ENCODE measurements around the gene MICOS13.

Gene MICOS13

DNA sequence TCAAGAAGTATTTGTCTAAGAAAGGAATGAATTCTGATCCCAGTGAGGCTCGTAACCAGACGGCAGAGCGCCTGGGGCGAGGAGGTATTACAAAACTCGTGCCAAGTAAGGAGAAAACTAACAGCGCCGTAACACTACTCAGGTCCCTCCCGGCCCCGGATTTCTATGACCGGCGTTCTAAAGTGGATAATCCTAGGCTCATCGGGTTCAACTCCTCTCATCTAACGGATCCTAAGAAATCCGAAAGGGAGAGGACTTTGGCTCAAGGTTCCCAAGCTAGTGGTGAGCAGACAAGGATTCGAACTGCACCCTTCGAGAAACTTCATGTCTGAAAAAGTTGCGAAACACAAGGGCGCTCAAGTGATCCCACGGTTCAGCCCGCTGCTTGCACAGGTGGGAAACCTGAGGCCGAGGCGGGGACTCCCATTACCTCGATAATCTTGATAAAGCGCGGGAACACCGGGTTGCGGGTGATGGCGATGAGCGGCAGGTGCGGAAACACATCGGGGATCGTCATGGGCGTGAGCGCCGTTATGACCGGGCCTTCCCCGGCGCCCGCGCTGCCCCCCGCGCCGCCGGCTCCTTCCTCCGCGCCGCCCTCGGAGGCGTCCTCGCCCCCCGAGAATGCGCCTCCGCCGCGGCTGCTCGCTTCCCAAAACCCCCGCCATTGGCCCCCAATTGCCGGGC lies 39.1 kb upstream of the MICOS13 start:
- H3K27me3 ChIP-seq (ENCODE audit: control insufficient read depth, low read length), result no peaks in the 10 kb centered on the region
- H3K4me3 ChIP-seq (ENCODE audit: low read length), result peak overlapping the region; percentile 73

DNA sequence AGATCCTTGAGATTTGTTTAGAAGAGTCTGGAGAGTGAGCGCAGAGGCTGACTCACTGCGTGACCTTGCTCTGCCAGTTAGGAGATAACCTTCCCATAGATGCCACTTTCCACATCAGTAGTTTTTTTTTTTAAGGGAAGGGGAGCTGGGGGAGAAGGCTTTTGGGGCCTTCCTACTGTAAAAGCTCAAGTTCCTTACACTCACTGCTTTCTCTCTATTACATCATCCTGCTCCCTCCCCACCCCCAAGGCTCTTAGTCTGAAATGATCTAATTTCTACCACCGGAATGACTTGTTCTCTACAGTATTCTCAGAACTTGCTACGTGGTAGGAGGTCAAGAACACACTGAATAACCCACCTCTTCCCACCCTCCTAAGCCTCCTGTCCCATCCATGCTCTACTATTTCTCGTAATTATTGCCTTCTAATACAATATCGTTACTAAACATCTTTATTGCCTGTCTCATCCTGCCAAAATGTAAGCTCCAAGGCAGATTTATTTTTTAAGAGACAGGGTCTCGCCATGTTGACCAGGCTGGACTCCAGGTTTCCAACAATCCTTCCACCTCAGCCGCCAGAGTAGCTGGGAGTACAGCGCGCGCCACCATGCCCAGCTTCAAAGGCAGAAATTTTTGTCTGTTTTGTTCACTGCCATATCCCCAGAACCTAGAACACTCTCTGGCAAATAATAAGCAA lies 38.4 kb upstream of the MICOS13 start:
- Histone ChIP-seq H3K27ac (ENCODE audit: low read depth, low read length) (peak overlapping the region; percentile 84), H3K4me1 (ENCODE audit: control insufficient read depth, low read length) (peaks cover 24% of the 10 kb centered on the region), H3K4me2 (ENCODE audit: low read length) (peak overlapping the region; percentile 69), H3K79me2 (ENCODE audit: control insufficient read depth, low read length) (peaks cover 60% of the 10 kb centered on the region), H3F3A (ENCODE audit: control insufficient read depth, insufficient read depth) (no peaks in the 10 kb centered on the region), H3K4me3 (ENCODE audit: low read length) (peak overlapping the region; percentile 73), H3K9me2 (replicated peaks; ENCODE audit: control insufficient read depth, low read length) (no peaks in the 10 kb centered on the region), H3K27me3 (ENCODE audit: control insufficient read depth, low read length) (no peaks in the 10 kb centered on the region), H4K20me1 (ENCODE audit: control insufficient read depth, insufficient read depth, low read depth, low read length) (peaks cover 9% of the 10 kb centered on the region; the same call in 1 of the 2 replicates), H3K36me3 (ENCODE audit: control insufficient read depth, low read length) (peaks cover 50% of the 10 kb centered on the region), H3K9me3 (ENCODE audit: control insufficient read depth, insufficient read depth, low read length) (no peaks in the 10 kb centered on the region)
- TF ChIP-seq EZH2phosphoT487 (IDR thresholded peaks at IDR 0.05; ENCODE audit: borderline replicate concordance, low read length) (no peak), CTCF (IDR thresholded peaks at IDR 0.05; ENCODE audit: low read depth, low read length, poor library complexity, severe bottlenecking) (no peak)

More for the DNA sequence above, 39.1 kb upstream of the MICOS13 start:
- Histone ChIP-seq H3K9me3 (ENCODE audit: control insufficient read depth, insufficient read depth, low read length) (no peaks in the 10 kb centered on the region), H4K20me1 (ENCODE audit: control insufficient read depth, insufficient read depth, low read depth, low read length) (peaks cover 9% of the 10 kb centered on the region; the same call in 1 of the 2 replicates), H3K4me2 (ENCODE audit: low read length) (peak overlapping the region; percentile 69), H3K4me1 (ENCODE audit: control insufficient read depth, low read length) (peaks cover 24% of the 10 kb centered on the region), H3K79me2 (ENCODE audit: control insufficient read depth, low read length) (peaks cover 54% of the 10 kb centered on the region), H3K27ac (ENCODE audit: low read depth, low read length) (peak overlapping the region; percentile 84), H3K36me3 (ENCODE audit: control insufficient read depth, low read length) (peaks cover 45% of the 10 kb centered on the region), H3K9me2 (replicated peaks; ENCODE audit: control insufficient read depth, low read length) (no peaks in the 10 kb centered on the region), H3F3A (ENCODE audit: control insufficient read depth, insufficient read depth) (no peaks in the 10 kb centered on the region)
- no peak for TF ChIP-seq CTCF (IDR thresholded peaks at IDR 0.05; ENCODE audit: low read depth, low read length, poor library complexity, severe bottlenecking)
- no peak for TF ChIP-seq EZH2phosphoT487 (IDR thresholded peaks at IDR 0.05; ENCODE audit: borderline replicate concordance, low read length)

GRCh38 chr19:5718037-5718578 lies 37.8 kb upstream of the MICOS13 start:
- peak overlapping the region; percentile 84; the same call in 1 of the 2 replicates for H3K27ac ChIP-seq (ENCODE audit: low read depth, low read length)
- TF ChIP-seq EZH2phosphoT487 (IDR thresholded peaks at IDR 0.05; ENCODE audit: borderline replicate concordance, low read length), result no peak
- TF ChIP-seq CTCF (IDR thresholded peaks at IDR 0.05; ENCODE audit: low read depth, low read length, poor library complexity, severe bottlenecking), result no peak
- no peaks in the 10 kb centered on the region for H3K27me3 ChIP-seq (ENCODE audit: control insufficient read depth, low read length)
- H3K4me2 ChIP-seq (ENCODE audit: low read length), result peak overlapping the region; percentile 69
- peaks cover 9% of the 10 kb centered on the region; the same call in 1 of the 2 replicates for H4K20me1 ChIP-seq (ENCODE audit: control insufficient read depth, insufficient read depth, low read depth, low read length)
- no peaks in the 10 kb centered on the region for H3F3A ChIP-seq (ENCODE audit: control insufficient read depth, insufficient read depth)
- no peaks in the 10 kb centered on the region for H3K9me2 ChIP-seq (replicated peaks; ENCODE audit: control insufficient read depth, low read length)
- peaks cover 56% of the 10 kb centered on the region for H3K36me3 ChIP-seq (ENCODE audit: control insufficient read depth, low read length)
- H3K9me3 ChIP-seq (ENCODE audit: control insufficient read depth, insufficient read depth, low read length), result no peaks in the 10 kb centered on the region
- peaks cover 24% of the 10 kb centered on the region for H3K4me1 ChIP-seq (ENCODE audit: control insufficient read depth, low read length)
- H3K79me2 ChIP-seq (ENCODE audit: control insufficient read depth, low read length), result peaks cover 66% of the 10 kb centered on the region
- peak overlapping the region; percentile 73 for H3K4me3 ChIP-seq (ENCODE audit: low read length)
